Right hindlimb (tissue), 1 donor: Measurements from ENCODE around the gene CYP4F12.

Experiments
- DNase-seq: peaks from one replicate; pipeline ENCODE4 v3.0.0-alpha.2; 2018

The CYP4F12 gene

GRCh38 chr19:15715642-15716041 is 42.8 kb downstream of the CYP4F12 start:
- DNase-seq, result no peak

GRCh38 chr19:15717809-15718208 is 44.9 kb downstream of the CYP4F12 start:
- DNase-seq, result no peak

GRCh38 chr19:15721268-15721667 is 48.4 kb downstream of the CYP4F12 start:
- no peak for DNase-seq

DNA sequence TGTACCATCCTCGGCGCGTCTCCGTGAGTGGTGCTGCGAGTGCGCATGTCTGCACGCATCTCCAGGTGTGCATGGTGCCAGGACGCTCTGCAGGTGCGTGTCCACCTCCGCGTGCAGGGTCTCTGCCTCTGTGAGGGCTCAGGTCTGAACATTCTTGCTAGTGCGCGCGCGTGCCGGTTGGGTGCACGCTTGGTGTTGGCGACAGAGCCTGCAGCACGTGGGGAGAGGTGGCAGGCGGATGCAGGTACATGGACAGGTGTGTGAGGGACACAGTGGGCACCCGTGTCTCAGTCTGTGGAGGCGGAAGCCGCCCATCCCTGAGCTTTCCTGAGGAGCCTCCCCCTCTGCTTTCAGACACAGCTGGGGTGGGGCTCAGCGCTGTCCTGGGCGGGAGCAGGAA is 50.1 kb downstream of the CYP4F12 start:
- no peak for DNase-seq

DNA sequence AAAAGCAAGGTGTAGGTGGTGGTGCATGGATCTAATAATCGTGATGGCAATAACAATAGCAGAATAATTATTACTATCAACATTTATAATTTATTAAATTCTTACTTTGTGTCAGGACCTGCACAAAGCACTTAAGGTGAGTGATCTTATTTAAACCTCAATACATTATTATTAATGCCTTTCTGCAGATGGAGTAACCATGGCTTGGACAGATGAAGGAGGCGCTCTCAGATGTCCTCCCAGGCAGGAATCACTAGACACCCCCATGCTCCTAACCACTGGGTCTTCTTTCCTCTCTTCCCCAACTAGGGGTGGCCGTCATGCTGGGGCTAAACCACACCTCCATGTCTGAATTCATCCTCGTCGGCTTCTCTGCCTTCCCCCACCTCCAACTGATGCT is 54.8 kb downstream of the CYP4F12 start, which contains the start of gene OR10H2:
OR10H2 (plus strand) TSS at position 301 of the 400 bp plus-strand sequence; CDS start at position 321, 20 bp downstream.
- DNase-seq, result no peak

DNA sequence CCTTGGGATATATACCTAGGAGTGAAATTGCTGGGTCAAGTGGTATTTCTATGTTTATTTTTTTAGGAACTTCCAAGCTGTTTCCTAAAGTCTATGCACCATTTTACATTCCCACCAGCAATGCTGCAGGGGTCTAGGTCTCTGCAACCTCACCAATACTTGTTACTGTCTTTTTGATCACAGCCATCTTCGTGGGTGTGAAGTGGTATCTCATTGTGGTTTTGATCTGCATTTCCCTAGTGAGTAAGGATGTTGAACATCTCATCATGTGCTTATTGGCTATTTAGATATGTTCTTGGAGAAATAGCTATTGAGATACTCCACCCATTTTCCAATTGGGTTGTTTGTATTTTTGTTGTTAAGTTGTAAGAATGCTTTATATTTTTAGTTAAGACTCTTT is 57.7 kb downstream of the CYP4F12 start:
- no peak for DNase-seq

DNA sequence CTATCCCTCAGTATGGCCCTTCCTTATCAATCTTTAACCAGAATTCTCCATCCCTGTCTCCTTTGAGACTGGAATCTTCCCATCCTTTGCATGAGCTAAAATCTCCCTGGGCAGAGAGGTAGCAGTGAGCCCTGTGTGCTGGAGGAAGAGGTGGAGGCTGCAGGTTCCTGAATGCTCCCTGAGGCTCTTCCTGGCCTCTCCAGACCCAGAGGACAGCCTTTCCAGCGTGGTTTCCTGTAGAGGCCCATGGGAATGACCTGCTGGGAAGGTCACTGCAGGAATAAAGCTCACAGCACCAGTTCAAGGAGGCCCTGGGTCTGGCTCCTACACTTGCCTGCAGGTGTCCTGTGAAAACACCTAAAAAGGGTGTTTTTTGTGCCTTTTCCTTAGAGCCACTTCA is 59.5 kb downstream of the CYP4F12 start:
- DNase-seq, result no peak

DNA sequence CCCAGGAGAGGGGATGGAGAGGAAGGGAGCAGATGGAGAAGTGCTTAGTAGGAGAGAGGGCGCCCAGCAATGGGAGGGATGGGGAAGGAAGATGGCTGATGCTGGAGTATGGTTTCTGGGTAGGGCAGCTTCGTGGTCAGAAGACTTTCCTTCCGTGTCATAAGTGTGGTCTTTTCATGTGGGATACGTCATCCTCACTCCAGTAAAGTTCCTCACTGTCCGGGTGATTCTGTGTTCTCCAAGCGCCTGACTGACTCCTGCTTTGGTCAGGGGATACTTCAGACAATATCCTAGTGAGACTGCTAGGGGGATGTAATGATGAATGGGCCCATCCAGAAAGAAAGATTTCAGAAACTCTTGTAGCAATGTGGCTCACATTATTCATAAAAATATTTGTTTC is 61.0 kb downstream of the CYP4F12 start:
- DNase-seq, result no peak

DNA sequence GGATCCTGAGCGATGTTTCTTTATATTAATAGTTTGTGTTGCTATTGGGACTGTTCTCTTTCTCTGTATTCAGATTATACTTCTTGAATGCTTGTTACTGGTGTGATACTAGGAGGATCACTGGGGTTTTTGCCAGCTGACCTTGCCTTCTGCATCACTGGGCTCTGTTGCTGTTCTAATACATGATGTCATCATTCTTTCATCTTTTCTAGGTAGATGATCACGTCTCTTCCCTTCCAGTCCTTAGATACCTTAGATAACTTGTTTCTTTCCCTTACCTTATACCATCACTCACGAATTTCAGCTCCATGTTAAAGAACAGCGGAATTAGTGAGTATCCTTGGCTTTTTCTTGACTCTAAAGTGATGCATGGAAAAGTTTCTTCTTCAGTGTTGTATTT is 64.8 kb downstream of the CYP4F12 start, which contains the start of gene OR10H3:
OR10H3 (plus strand) TSS at position 264 of the 400 bp plus-strand sequence. CDS start 3,408 bp downstream, outside the sequence.
- DNase-seq, result no peak

GRCh38 chr19:15740785-15741184 is 67.9 kb downstream of the CYP4F12 start:
- no peak for DNase-seq
